HG02870 (cell line): ENCODE results near the gene GRIK5.

Experiments
- ATAC-seq: cut with Tn5 transposase; IDR thresholded peaks from one replicate; pipeline ENCODE4 v1.9.1; 2021; ENCODE audit warnings: mild to moderate bottlenecking, moderate library complexity; ENCODE audit not compliant: unreplicated experiment

The GRIK5 gene

GRCh38 chr19:41957838-41958366 is 112.1 kb downstream of the GRIK5 start:
- ATAC-seq, result peak; percentile 38

GRCh38 chr19:41957161-41957837 is 112.7 kb downstream of the GRIK5 start:
- no peak for ATAC-seq

- ATAC-seq, result no peak
Measured at GRCh38 chr19:41956621-41957020, 113.4 kb downstream of the GRIK5 start.

GRCh38 chr19:41955521-41955920 is 114.5 kb downstream of the GRIK5 start:
- no peak for ATAC-seq

GRCh38 chr19:41951686-41952172 is 118.3 kb downstream of the GRIK5 start:
- no peak for ATAC-seq
